SU-DHL-6 (cell line): ENCODE results near the gene NEK4.

Experiments used
- EZH2phosphoT487 ChIP-seq: fragments of 200-600 bp; sonication (generic), shearing (Covaris generic); conservative IDR thresholded peaks from 2 replicates; pipeline ENCODE4 v1.6.1; 2018; ENCODE audit warnings: mild to moderate bottlenecking, antibody characterized with exemption, low read length, moderate library complexity, mixed read lengths
- TF ChIP-seq, protein P1 (sequence below): fragments of 200-600 bp; sonication (generic); IDR thresholded peaks from one replicate; pipeline ENCODE4 v1.5.1; 2017; ENCODE audit warnings: antibody characterized with exemption, mild to moderate bottlenecking, low read length, moderate library complexity; ENCODE audit not compliant: insufficient read depth, poor library complexity, severe bottlenecking

DNA sequence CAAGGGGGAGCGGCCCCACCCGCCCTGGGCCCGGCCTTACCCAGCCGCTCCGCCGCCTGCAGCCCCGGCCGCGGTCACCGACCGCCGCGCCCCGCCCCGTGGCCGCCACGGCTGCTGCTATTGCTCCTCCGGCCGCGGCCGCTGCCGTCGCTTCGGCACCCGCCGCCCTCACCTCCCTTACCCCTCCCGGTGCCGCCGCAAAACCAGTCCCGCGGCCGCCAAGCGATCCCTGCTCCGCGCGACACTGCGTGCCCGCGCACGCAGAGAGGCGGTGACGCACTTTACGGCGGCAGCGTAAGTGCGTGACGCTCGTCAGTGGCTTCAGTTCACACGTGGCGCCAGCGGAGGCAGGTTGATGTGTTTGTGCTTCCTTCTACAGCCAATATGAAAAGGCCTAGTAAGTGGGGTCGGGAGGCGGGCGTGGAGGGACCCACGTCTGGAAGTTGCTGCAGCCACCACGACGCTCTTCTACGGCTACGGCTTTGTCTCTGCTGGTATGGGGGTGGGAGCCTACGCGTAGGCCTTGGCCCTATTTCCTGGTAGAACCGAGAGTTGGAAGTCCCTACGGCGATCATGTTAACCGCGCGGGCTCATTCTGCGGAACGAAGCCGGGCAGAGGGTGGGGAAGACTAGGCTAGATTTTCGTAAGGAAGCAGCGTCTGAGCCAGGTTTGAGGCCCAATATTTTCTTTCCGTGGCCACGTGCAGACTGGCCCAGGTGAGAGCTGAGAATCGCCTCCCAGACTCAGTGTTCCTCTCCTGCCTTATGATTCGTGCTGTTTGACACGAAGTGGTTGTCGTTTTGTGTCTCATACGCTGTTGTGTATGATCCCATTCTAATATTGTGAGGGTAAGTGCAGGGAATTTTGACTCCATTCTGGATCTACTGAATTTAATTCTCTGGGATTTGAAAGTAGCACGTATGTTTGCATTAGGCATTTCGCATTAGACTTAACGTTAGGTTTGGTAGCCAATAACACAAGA is 84.7 kb downstream of the NEK4 start, which contains the start of the genes GNL3 and PBRM1:
- TF ChIP-seq, protein P1, sequence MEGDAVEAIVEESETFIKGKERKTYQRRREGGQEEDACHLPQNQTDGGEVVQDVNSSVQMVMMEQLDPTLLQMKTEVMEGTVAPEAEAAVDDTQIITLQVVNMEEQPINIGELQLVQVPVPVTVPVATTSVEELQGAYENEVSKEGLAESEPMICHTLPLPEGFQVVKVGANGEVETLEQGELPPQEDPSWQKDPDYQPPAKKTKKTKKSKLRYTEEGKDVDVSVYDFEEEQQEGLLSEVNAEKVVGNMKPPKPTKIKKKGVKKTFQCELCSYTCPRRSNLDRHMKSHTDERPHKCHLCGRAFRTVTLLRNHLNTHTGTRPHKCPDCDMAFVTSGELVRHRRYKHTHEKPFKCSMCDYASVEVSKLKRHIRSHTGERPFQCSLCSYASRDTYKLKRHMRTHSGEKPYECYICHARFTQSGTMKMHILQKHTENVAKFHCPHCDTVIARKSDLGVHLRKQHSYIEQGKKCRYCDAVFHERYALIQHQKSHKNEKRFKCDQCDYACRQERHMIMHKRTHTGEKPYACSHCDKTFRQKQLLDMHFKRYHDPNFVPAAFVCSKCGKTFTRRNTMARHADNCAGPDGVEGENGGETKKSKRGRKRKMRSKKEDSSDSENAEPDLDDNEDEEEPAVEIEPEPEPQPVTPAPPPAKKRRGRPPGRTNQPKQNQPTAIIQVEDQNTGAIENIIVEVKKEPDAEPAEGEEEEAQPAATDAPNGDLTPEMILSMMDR, result no peak
- no peak for TF ChIP-seq EZH2phosphoT487
